Hepatocyte (in vitro differentiated cells): Measurements from ENCODE around the gene ZNF615.
"Not testable (repeated sequence)": the region's sequence is repeated elsewhere in the genome, so short reads cannot be mapped to it uniquely, and the experiment has no call there.

ENCODE experiments used
- CTCF ChIP-seq: fragments of 200-600 bp; sonication (generic); IDR thresholded peaks from 2 replicates; pipeline ENCODE4 v1.5.1; 2016; ENCODE audit warnings: antibody characterized with exemption, mild to moderate bottlenecking; ENCODE audit not compliant: poor library complexity
- EZH2 ChIP-seq: fragments of 200-600 bp; sonication (generic); IDR thresholded peaks from 2 replicates; pipeline ENCODE4 v1.6.1; 2016; ENCODE audit warnings: antibody characterized with exemption, mild to moderate bottlenecking, borderline replicate concordance
- EZH2phosphoT487 ChIP-seq: fragments of 200-600 bp; sonication (generic); IDR thresholded peaks from one replicate; pipeline ENCODE4 v1.6.1; 2018; ENCODE audit warnings: antibody characterized with exemption, mild to moderate bottlenecking, low read depth, moderate library complexity; ENCODE audit not compliant: unreplicated experiment, severe bottlenecking

GRCh38 chr19:52051736-52052135, 43.7 kb upstream of the ZNF615 start:
- TF ChIP-seq CTCF, EZH2phosphoT487, EZH2: not testable (repeated sequence)
